ENCODE measurements around the gene ZNF280A. TPM values are rescaled to one million over a fixed set of nuclear protein-coding genes. Genes with fewer than 3 reads are reported as not detected.

Gene ZNF280A
- total and polyA plus RNA-seq, 7 donors, result not detected

DNA sequence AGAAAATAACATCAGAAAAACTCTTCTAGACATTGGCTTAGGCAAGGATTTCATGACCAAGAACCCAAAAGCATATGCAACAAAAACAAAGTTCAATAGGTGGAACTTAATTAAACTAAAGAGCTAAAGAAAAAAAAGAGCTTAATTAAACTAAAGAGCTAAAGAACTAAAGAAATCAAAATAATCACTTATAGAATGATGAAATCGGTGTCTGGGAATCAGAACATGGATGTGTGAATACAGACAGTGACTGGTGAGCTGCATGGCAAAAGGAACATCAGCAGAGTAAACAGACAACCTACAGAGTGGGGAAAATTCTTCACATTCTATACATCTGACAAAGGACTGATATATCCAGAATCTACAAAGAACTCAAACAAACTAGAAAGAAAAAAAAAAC, 53.0 kb downstream of the ZNF280A start:
- no peak overlapping the region for H3K4me3 ChIP-seq
- DNase-seq, result no peak
- TF ChIP-seq, protein P1, sequence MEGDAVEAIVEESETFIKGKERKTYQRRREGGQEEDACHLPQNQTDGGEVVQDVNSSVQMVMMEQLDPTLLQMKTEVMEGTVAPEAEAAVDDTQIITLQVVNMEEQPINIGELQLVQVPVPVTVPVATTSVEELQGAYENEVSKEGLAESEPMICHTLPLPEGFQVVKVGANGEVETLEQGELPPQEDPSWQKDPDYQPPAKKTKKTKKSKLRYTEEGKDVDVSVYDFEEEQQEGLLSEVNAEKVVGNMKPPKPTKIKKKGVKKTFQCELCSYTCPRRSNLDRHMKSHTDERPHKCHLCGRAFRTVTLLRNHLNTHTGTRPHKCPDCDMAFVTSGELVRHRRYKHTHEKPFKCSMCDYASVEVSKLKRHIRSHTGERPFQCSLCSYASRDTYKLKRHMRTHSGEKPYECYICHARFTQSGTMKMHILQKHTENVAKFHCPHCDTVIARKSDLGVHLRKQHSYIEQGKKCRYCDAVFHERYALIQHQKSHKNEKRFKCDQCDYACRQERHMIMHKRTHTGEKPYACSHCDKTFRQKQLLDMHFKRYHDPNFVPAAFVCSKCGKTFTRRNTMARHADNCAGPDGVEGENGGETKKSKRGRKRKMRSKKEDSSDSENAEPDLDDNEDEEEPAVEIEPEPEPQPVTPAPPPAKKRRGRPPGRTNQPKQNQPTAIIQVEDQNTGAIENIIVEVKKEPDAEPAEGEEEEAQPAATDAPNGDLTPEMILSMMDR (IDR thresholded peaks at IDR 0.05), result no peak
- 75 to 84% (median 76%) methylated on average over 1 of the region's 1 CpG for WGBS, 3 donors
- ATAC-seq, result no peak
- H3K27me3 ChIP-seq (ENCODE audit: insufficient read depth in 3 of 3, low read length in 2 of 3), result peaks cover 7 to 14% (median 7%) of the 10 kb centered on the region in 3 donors
- no peaks in the 10 kb centered on the region for H3K4me1 ChIP-seq
- no peaks in the 10 kb centered on the region for H3K36me3 ChIP-seq (ENCODE audit: insufficient read depth in 1 of 2, low read depth in 1 of 2)
- H3K27ac ChIP-seq, result no peak overlapping the region
- peaks cover 11% of the 10 kb centered on the region for H3K9me3 ChIP-seq
- intact Hi-C loops (cut with DNase I), result loop anchor here (10.0 kb wide), 1 partner anchor 488 kb away; no protein-coding TSS in a partner anchor

DNA sequence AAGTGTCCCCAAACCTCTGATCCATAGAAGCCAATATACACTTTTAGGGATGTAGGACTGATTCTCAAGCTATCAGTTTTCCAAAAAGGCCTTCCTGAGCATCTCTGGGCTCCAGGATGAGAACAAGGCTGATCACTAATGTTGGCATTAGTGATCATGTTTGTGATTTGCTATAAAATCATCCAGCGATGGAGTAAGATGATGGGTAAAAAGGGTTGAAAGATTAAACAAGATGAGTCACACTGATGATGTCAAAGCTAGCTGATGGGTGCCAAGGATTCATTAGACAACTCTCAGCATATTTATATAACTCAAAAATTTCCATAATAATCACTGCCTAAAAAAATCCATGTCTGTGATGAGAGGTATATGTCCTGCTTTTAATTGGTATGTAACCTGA, 54.3 kb downstream of the ZNF280A start:
- DNase-seq (no peak), ATAC-seq (no peak)
- peaks cover 11% of the 10 kb centered on the region for H3K9me3 ChIP-seq
- TF ChIP-seq, protein P1 (IDR thresholded peaks at IDR 0.05), result no peak
- intact Hi-C loops (cut with DNase I), result loop anchor here (10.0 kb wide), 1 partner anchor 489 kb away; no protein-coding TSS in a partner anchor
- 64 to 79% (median 68%) methylated on average over 1 of the region's 1 CpG for WGBS, 3 donors
- no peak overlapping the region for H3K4me3 ChIP-seq
- H3K36me3 ChIP-seq (ENCODE audit: insufficient read depth in 1 of 2, low read depth in 1 of 2), result no peaks in the 10 kb centered on the region
- H3K27me3 ChIP-seq (ENCODE audit: insufficient read depth in 3 of 3, low read length in 2 of 3), result peaks cover 7 to 21% (median 10%) of the 10 kb centered on the region in 3 donors
- H3K27ac ChIP-seq, result no peak overlapping the region
- no peaks in the 10 kb centered on the region for H3K4me1 ChIP-seq

DNA sequence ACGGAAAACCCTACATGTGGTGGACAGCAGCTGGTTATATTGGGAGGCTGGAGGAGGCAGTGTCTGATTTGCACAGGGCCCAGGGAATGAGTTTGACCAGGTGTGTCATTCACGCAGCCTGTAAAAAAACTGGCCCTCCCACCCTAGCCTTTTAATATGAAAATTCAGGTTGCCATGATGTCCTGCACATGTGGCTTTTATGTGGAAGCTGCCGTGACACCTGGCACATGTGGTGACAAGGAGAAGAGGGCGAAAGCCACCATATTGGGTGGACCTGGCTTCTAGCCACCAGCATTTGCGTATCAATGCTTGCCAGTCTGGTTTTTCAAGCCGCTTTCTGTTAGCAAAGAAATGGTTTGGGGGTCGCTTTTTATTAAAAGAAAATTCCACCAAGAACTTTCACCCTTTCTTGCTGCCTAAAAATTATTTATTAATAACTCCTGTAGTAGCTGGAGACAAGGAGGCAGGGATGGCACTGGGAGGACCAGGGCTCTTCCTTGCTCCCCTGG, 54.9 kb downstream of the ZNF280A start:
- Histone ChIP-seq H3K9me3 (peaks cover 11% of the 10 kb centered on the region), H3K27me3 (ENCODE audit: insufficient read depth in 3 of 3, low read length in 2 of 3) (peaks cover 7 to 21% (median 10%) of the 10 kb centered on the region in 3 donors), H3K27ac (no peak overlapping the region), H3K4me1 (no peaks in the 10 kb centered on the region), H3K36me3 (ENCODE audit: insufficient read depth in 1 of 2, low read depth in 1 of 2) (no peaks in the 10 kb centered on the region), H3K4me3 (no peak overlapping the region)
- TF ChIP-seq, protein P1 (IDR thresholded peaks at IDR 0.05), result no peak
- WGBS, 3 donors, result 78 to 84% (median 80%) methylated on average over 7 of the region's 7 CpGs
- no peak for ATAC-seq
- intact Hi-C loops (cut with DNase I), result loop anchor here (10.0 kb wide), 1 partner anchor 490 kb away; no protein-coding TSS in a partner anchor
- no peak for DNase-seq

DNA sequence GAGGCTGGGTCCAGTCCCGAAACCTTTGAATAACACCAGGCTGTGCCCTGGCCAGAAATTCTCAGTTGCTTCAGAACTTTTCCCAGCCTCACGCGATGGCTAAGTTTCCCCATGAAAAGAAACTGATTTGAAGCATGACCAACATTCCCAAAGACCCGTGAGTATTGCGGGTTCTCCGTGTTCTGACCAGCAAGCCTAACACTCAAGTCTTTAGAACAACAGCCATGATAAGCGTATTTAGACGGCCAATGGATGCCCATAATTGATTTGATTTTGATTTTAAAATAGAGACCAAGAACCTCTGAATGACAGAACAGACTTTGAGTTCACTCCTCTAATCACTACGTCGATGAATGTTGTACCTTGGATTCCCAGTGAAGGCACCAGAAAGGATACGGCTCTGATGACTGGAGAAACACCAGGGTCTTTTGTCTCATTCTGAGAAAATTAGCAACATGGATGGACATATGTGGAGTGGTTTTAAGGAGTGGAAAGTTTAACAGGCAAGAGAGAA, 55.5 kb downstream of the ZNF280A start:
- DNase-seq (no peak), ATAC-seq (no peak)
- intact Hi-C loops (cut with DNase I), result loop anchor here (10.0 kb wide), 1 partner anchor 490 kb away; no protein-coding TSS in a partner anchor
- no peaks in the 10 kb centered on the region for H3K36me3 ChIP-seq (ENCODE audit: insufficient read depth in 1 of 2, low read depth in 1 of 2)
- H3K4me3 ChIP-seq, result no peak overlapping the region
- 57 to 65% (median 60%) methylated on average over 11 of the region's 11 CpGs for WGBS, 3 donors
- no peaks in the 10 kb centered on the region for H3K4me1 ChIP-seq
- peaks cover 7 to 26% (median 12%) of the 10 kb centered on the region in 3 donors for H3K27me3 ChIP-seq (ENCODE audit: insufficient read depth in 3 of 3, low read length in 2 of 3)
- peaks cover 7% of the 10 kb centered on the region for H3K9me3 ChIP-seq
- TF ChIP-seq, protein P1 (IDR thresholded peaks at IDR 0.05), result no peak
- no peak overlapping the region for H3K27ac ChIP-seq

All from psoas muscle (tissue), 8 donors.